MCF 10A (cell line): Measurements from ENCODE around the gene EPHB6. TPM values are rescaled to one million over a fixed set of nuclear protein-coding genes. Genes with fewer than 3 reads are reported as not detected.
A peak's percentile ranks its signal among the peaks of the same experiment; 100 is the strongest.

Experiments used
- BruUV-seq: library from RNA; stranded (reverse); fragments of 400-500 nt; replicated peaks from 2 replicates; lab custom pipeline; 2021; lab: Mats Ljungman, UMichigan
- CTCF ChIA-PET: fragments of 300-600 bp; sonication (Branson Sonifier 250); formaldehyde crosslinking; extraction: SDS; loops from one replicate; lab custom pipeline; 2021; ENCODE audit warnings: antibody characterized with exemption, inconsistent platforms; lab: Yijun Ruan, JAX
- POLR2A ChIA-PET: fragments of 300-600, 350-650 bp; sonication (Branson Sonifier 250); formaldehyde crosslinking; extraction: SDS; loops from one replicate; lab custom pipeline; 2020; ENCODE audit warnings: antibody characterized with exemption, inconsistent platforms; lab: Yijun Ruan, JAX
- DNase-seq: peaks from one replicate; pipeline ENCODE4 v3.0.0-alpha.2; 2018; ENCODE audit not compliant: unreplicated experiment
- H3K27ac Mint-ChIP-seq: one replicate; pipeline ENCODE4 v1.8.0; 2022; ENCODE audit warnings: mild to moderate bottlenecking, low read depth, mixed read lengths; ENCODE audit not compliant: unreplicated experiment
- H3K27me3 Mint-ChIP-seq: one replicate; pipeline ENCODE4 v1.8.0; 2022; ENCODE audit warnings: mixed read lengths; ENCODE audit not compliant: insufficient read depth, unreplicated experiment
- H3K36me3 Mint-ChIP-seq: one replicate; pipeline ENCODE4 v1.8.0; 2022; ENCODE audit warnings: mild to moderate bottlenecking, moderate library complexity, mixed read lengths; ENCODE audit not compliant: insufficient read depth, unreplicated experiment
- H3K4me1 Mint-ChIP-seq: one replicate; pipeline ENCODE4 v1.8.0; 2022; ENCODE audit warnings: mixed read lengths; ENCODE audit not compliant: insufficient read depth, unreplicated experiment
- H3K4me3 Mint-ChIP-seq: one replicate; pipeline ENCODE4 v1.8.0; 2022; ENCODE audit warnings: mild to moderate bottlenecking, moderate library complexity, mixed read lengths; ENCODE audit not compliant: unreplicated experiment
- H3K9me3 Mint-ChIP-seq: one replicate; pipeline ENCODE4 v1.8.0; 2022; ENCODE audit warnings: mixed read lengths; ENCODE audit not compliant: unreplicated experiment
- CTCF ChIP-seq: fragments of 200-600 bp; IDR thresholded peaks from one replicate; pipeline ENCODE4 v1.8.0; 2022; ENCODE audit warnings: antibody characterized with exemption, mild to moderate bottlenecking; ENCODE audit not compliant: unreplicated experiment
- intact Hi-C: fragments of 100-400 bp; cut with micrococcal nuclease; formaldehyde crosslinking; loops from 2 replicates; pipeline ENCODE4 v1.14.1; 2022
- total RNA-seq: library from RNA; stranded (reverse); gene quantifications from 2 replicates; pipeline ENCODE4 v1.2.3, GENCODE V29; 2022

EPHB6 gene
- total RNA-seq, 1 experiment from 2014 or later: 1.4 TPM

- no peak for DNase-seq
- no peaks in the 10 kb centered on the region for H3K36me3 Mint-ChIP-seq
- no peaks in the 10 kb centered on the region for H3K9me3 Mint-ChIP-seq
- BruUV-seq: no TSS peak
- H3K27me3 Mint-ChIP-seq: peaks cover 72% of the 10 kb centered on the region
- ChIA-PET CTCF (interaction anchor here (0.8 to 8.9 kb wide), 5 partner anchors 10 to 125 kb away, joined by 3 to 127 read pairs (median 7); no protein-coding TSS in a partner anchor), POLR2A (no interaction called here)
- no peaks in the 10 kb centered on the region for H3K4me1 Mint-ChIP-seq
- H3K4me3 Mint-ChIP-seq: no peak overlapping the region
- intact Hi-C loops: no loop called here
- no peak overlapping the region for H3K27ac Mint-ChIP-seq
- no peak for TF ChIP-seq CTCF
Observed at GRCh38 chr7:142878315-142878714, 23.4 kb downstream of the EPHB6 start.

- BruUV-seq: no TSS peak
- Mint-ChIP-seq H3K4me3 (no peak overlapping the region), H3K36me3 (no peaks in the 10 kb centered on the region), H3K27ac (no peak overlapping the region), H3K9me3 (no peaks in the 10 kb centered on the region), H3K27me3 (peaks cover 75% of the 10 kb centered on the region), H3K4me1 (no peaks in the 10 kb centered on the region)
- intact Hi-C loops: no loop called here
- ChIA-PET CTCF (interaction anchor here (0.7 to 8.9 kb wide), 15 partner anchors 8 to 983 kb away, joined by 3 to 127 read pairs (median 7); no protein-coding TSS in a partner anchor), POLR2A (no interaction called here)
- DNase-seq: no peak
- no peak for TF ChIP-seq CTCF
Observed at GRCh38 chr7:142879060-142879459, 24.2 kb downstream of the EPHB6 start.

- H3K36me3 Mint-ChIP-seq: no peaks in the 10 kb centered on the region
- no peaks in the 10 kb centered on the region for H3K9me3 Mint-ChIP-seq
- BruUV-seq: no TSS peak
- intact Hi-C loops: loop anchor here (10.0 kb wide), 2 partner anchors 124 to 334 kb away; no protein-coding TSS in a partner anchor
- CTCF ChIA-PET: interaction anchor here (0.5 to 8.9 kb wide), 45 partner anchors 10 to 1323 kb away, joined by 3 to 127 read pairs (median 4); partner anchors contain the start of genes EPHB6 and PIP
- peak; percentile 61 for DNase-seq
- peaks cover 68% of the 10 kb centered on the region for H3K27me3 Mint-ChIP-seq
- POLR2A ChIA-PET: interaction anchor here (1.0 kb wide), 1 partner anchor 121 kb away, joined by 3 read pairs; no protein-coding TSS in a partner anchor
- TF ChIP-seq CTCF: peak; percentile 84
- no peak overlapping the region for H3K4me3 Mint-ChIP-seq
- H3K27ac Mint-ChIP-seq: no peak overlapping the region
- H3K4me1 Mint-ChIP-seq: no peaks in the 10 kb centered on the region
Observed at GRCh38 chr7:142880876-142881505, 26.1 kb downstream of the EPHB6 start.

- BruUV-seq: no TSS peak
- ChIA-PET CTCF (interaction anchor here (0.5 to 8.9 kb wide), 38 partner anchors 10 to 454 kb away, joined by 3 to 127 read pairs (median 4); partner anchors contain the start of genes EPHB6 and PIP), POLR2A (no interaction called here)
- Mint-ChIP-seq H3K27me3 (peaks cover 61% of the 10 kb centered on the region), H3K9me3 (no peaks in the 10 kb centered on the region), H3K4me1 (no peaks in the 10 kb centered on the region), H3K36me3 (no peaks in the 10 kb centered on the region), H3K27ac (no peak overlapping the region), H3K4me3 (no peak overlapping the region)
- no peak for DNase-seq
- TF ChIP-seq CTCF: no peak
- intact Hi-C loops: loop anchor here (10.0 kb wide), 2 partner anchors 123 to 333 kb away; no protein-coding TSS in a partner anchor
Observed at GRCh38 chr7:142881586-142882337, 26.9 kb downstream of the EPHB6 start.
